ENCODE results near the gene SLC46A1. TPM values are rescaled to one million over a fixed set of nuclear protein-coding genes. Genes with fewer than 3 reads are reported as not detected.

The SLC46A1 gene
- polyA plus RNA-seq, 1 experiment = 5.9 TPM

GRCh38 chr17:28386391-28386790 is 19.6 kb downstream of the SLC46A1 start:
- TF ChIP-seq, protein P1, sequence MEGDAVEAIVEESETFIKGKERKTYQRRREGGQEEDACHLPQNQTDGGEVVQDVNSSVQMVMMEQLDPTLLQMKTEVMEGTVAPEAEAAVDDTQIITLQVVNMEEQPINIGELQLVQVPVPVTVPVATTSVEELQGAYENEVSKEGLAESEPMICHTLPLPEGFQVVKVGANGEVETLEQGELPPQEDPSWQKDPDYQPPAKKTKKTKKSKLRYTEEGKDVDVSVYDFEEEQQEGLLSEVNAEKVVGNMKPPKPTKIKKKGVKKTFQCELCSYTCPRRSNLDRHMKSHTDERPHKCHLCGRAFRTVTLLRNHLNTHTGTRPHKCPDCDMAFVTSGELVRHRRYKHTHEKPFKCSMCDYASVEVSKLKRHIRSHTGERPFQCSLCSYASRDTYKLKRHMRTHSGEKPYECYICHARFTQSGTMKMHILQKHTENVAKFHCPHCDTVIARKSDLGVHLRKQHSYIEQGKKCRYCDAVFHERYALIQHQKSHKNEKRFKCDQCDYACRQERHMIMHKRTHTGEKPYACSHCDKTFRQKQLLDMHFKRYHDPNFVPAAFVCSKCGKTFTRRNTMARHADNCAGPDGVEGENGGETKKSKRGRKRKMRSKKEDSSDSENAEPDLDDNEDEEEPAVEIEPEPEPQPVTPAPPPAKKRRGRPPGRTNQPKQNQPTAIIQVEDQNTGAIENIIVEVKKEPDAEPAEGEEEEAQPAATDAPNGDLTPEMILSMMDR (IDR thresholded peaks at IDR 0.05; ENCODE audit: insufficient read depth, low read depth, low read length) = no peak
- POLR2A ChIA-PET = no interaction called here
- no peak for DNase-seq (ENCODE audit: low read depth)

GRCh38 chr17:28385406-28385805 is 20.6 kb downstream of the SLC46A1 start:
- H3K36me3 ChIP-seq (ENCODE audit: control insufficient read depth, insufficient read depth, low read length) = peaks cover 11% of the 10 kb centered on the region
- TF ChIP-seq, protein P1 (IDR thresholded peaks at IDR 0.05; ENCODE audit: insufficient read depth, low read depth, low read length) = no peak
- ChIA-PET CTCF (no interaction called here), POLR2A (no interaction called here)
- H3K4me3 ChIP-seq (ENCODE audit: low read depth, low read length) = no peak overlapping the region
- DNase-seq (ENCODE audit: low read depth) = no peak
- H3K27me3 ChIP-seq (ENCODE audit: control insufficient read depth, insufficient read depth, low read length) = no peaks in the 10 kb centered on the region

More at GRCh38 chr17:28386391-28386790, 19.6 kb downstream of the SLC46A1 start:
- Histone ChIP-seq H3K27me3 (ENCODE audit: control insufficient read depth, insufficient read depth, low read length) (no peaks in the 10 kb centered on the region), H3K36me3 (ENCODE audit: control insufficient read depth, insufficient read depth, low read length) (peaks cover 14% of the 10 kb centered on the region), H3K4me3 (ENCODE audit: low read depth, low read length) (no peak overlapping the region)
- CTCF ChIA-PET = no interaction called here

DNA sequence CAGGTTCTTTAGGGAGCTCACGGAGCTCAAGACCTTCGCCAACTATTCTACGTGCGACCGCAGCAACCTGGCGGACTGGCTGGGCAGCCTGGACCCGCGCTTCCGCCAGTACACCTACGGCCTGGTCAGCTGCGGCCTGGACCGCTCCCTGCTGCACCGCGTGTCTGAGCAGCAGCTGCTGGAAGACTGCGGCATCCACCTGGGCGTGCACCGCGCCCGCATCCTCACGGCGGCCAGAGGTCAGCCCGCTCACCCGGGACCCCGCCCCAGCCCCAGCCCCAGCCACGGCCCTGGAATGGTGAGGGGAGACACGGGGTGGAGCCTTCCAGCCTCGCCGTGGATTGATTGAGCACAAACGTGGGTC is 21.0 kb downstream of the SLC46A1 start:
- ChIA-PET CTCF (no interaction called here), POLR2A (no interaction called here)
- TF ChIP-seq, protein P1 (IDR thresholded peaks at IDR 0.05; ENCODE audit: insufficient read depth, low read depth, low read length) = no peak
- Histone ChIP-seq H3K27me3 (ENCODE audit: control insufficient read depth, insufficient read depth, low read length) (no peaks in the 10 kb centered on the region), H3K4me3 (ENCODE audit: low read depth, low read length) (no peak overlapping the region), H3K36me3 (ENCODE audit: control insufficient read depth, insufficient read depth, low read length) (peaks cover 11% of the 10 kb centered on the region)
- DNase-seq (ENCODE audit: low read depth) = no peak

DNA sequence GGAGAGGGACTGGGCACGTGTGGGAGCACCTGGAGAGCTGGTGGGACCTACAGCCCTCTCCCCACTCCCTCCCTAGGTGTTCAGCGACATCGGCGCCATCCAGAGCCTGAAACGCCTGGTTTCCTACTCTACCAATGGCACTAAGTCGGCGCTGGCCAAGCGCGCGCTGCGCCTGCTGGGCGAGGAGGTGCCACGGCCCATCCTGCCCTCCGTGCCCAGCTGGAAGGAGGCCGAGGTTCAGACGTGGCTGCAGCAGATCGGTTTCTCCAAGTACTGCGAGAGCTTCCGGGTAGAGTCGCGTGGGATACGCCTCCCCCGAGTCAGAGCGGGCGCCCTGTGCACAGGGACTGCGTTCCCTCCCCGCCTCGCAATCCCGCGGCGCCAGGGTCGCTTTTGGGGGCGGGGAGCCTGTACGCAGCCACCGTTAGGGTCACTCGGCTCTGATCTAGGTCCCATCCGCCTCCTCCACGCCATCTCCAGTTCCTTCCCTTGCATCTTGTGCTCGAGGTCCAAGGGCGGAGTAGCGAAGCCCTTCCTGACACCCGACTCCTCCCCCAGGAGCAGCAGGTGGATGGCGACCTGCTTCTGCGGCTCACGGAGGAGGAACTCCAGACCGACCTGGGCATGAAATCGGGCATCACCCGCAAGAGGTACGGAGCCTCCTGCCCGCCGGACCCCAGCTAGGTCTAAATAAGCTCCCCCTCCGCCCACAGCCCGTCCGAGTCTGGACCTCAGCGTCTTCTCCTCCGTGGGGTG is 21.6 kb downstream of the SLC46A1 start:
- ChIA-PET CTCF (no interaction called here), POLR2A (interaction anchor here (0.5 kb wide), 1 partner anchor 99 kb away, joined by 3 read pairs; no protein-coding TSS in a partner anchor)
- no peak for DNase-seq (ENCODE audit: low read depth)
- H3K27me3 ChIP-seq (ENCODE audit: control insufficient read depth, insufficient read depth, low read length) = no peaks in the 10 kb centered on the region
- H3K36me3 ChIP-seq (ENCODE audit: control insufficient read depth, insufficient read depth, low read length) = peaks cover 9% of the 10 kb centered on the region
- no peak overlapping the region for H3K4me3 ChIP-seq (ENCODE audit: low read depth, low read length)
- TF ChIP-seq, protein P1 (IDR thresholded peaks at IDR 0.05; ENCODE audit: insufficient read depth, low read depth, low read length) = no peak

- no peaks in the 10 kb centered on the region for H3K27me3 ChIP-seq (ENCODE audit: control insufficient read depth, insufficient read depth, low read length)
- DNase-seq (ENCODE audit: low read depth) = no peak
- TF ChIP-seq, protein P1 (IDR thresholded peaks at IDR 0.05; ENCODE audit: insufficient read depth, low read depth, low read length) = no peak
- CTCF ChIA-PET = no interaction called here
- peaks cover 8% of the 10 kb centered on the region for H3K36me3 ChIP-seq (ENCODE audit: control insufficient read depth, insufficient read depth, low read length)
- H3K4me3 ChIP-seq (ENCODE audit: low read depth, low read length) = no peak overlapping the region
- POLR2A ChIA-PET = no interaction called here
Observed at GRCh38 chr17:28381141-28381825, 24.7 kb downstream of the SLC46A1 start.

All from BJ (cell line).